HFF-Myc (cell line): ENCODE measurements around the gene ZFR.
"Not testable (repeated sequence)": the region's sequence is repeated elsewhere in the genome, so short reads cannot be mapped to it uniquely, and the experiment has no call there.

Source experiments
- DNase-seq: peaks from one replicate; pipeline ENCODE4 v3.0.0-alpha.2; 2011; ENCODE audit warnings: low read depth; ENCODE audit errors: extremely low read depth
- H3K4me3 ChIP-seq: replicated peaks from 2 replicates; pipeline ENCODE4 v1.5.1; 2011; ENCODE audit warnings: low read depth, mild to moderate bottlenecking, control low read depth, low read length
- CTCF ChIP-seq: IDR thresholded peaks from 2 replicates; pipeline ENCODE4 v1.5.1; 2012; ENCODE audit warnings: mild to moderate bottlenecking, low read depth, low read length, control low read depth; ENCODE audit errors: missing control alignments

ZFR gene

DNA sequence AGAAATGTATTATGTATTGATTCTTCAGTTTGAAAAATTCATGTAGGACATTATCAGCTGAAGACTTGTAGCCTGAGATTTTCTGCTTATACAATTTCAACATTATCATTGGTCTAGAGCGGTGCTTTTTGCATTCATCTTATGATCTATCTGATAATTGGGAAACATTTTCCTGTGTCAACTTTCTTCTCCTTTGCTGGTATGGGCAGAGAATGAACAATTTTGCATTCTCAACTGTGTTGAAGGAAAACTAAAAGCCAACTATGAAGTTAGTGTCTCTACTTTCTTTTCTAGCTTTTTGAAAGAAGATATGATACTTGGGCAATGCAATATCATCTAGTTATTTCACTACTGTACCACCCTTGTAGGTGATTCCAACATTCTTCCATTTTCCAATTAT, 10.3 kb downstream of the ZFR start:
- H3K4me3 ChIP-seq, result no peak overlapping the region
- no peak for DNase-seq
- TF ChIP-seq CTCF, result no peak

DNA sequence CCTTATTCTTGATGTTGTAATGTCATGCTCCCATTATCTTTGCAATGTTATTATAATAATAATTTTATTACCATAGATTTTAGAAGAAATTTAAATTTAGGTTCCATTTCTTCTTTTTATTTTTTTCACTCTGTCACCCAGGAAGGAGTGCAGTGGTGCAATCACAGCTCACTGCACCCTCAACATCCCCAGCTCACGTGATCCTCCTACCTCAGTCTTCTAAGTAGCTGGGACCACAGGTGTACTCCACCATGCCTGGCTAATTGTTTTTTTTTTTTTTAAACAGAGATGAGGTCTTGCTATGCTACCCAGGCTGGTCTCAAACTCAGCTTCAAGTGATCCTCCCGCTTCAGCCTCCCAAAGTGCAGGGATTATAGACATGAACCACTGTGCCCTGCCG, 11.9 kb downstream of the ZFR start:
- TF ChIP-seq CTCF, result no peak
- H3K4me3 ChIP-seq, result no peak overlapping the region
- no peak for DNase-seq

- H3K4me3 ChIP-seq, DNase-seq: not testable (repeated sequence)
Measured at GRCh38 chr5:32430825-32431224, 13.7 kb downstream of the ZFR start.

DNA sequence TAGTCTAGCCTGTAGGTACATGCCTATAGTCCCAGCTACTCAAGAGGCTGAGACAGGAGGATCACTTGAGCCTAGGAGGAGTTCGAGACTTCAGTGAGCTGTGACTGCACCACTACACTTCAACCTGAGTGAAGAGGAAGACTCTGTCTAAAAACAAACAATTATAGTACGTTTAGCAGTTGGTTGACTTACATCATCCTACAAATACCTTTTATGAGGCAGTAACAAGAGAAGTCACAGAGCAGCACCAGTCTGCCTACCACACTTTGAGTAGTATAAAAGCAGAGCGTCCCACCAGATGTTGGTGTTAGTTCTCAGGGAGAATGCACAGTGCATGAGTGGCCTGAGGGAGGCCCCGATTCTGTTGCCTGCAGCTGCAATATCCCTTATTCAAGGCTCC, 16.1 kb downstream of the ZFR start:
- H3K4me3 ChIP-seq, result no peak overlapping the region
- no peak for DNase-seq
- TF ChIP-seq CTCF, result no peak

DNA sequence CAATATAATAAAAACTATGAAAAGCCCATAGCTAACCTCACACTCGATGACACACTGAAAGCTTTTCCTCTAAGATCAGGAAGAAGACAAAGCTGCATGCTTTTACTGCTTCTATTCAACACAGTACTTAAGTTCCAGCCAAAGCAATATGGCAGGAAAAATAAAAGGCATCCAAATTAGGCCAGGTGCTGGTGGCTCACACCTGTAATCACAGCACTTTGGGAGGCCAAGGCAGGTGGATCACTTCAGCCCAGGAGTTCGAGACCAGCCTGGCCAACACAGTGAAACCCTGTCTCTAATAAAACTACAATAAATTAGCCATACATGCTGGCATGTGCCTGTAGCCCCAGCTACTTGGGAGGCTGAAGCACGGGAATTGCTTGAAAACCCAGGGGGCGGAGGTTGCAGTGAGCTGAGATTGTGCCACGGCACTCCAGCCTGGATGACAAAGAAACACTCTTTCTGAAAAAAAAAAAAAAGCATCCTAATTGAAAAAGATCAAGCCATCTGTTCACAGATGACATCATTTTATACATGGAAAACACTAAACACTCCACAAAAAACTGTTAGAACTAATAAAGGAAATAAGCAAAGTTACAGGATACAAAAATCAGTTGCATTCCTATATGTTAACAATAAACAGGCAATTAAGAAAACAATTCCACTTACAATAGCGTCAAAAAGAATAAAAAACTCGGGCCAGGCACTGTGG, 17.9 kb downstream of the ZFR start:
- no peak overlapping the region for H3K4me3 ChIP-seq
- DNase-seq, result no peak
- no peak for TF ChIP-seq CTCF

GRCh38 chr5:32422697-32423096, 21.8 kb downstream of the ZFR start:
- no peak overlapping the region for H3K4me3 ChIP-seq
- DNase-seq, result no peak
- TF ChIP-seq CTCF, result no peak

DNA sequence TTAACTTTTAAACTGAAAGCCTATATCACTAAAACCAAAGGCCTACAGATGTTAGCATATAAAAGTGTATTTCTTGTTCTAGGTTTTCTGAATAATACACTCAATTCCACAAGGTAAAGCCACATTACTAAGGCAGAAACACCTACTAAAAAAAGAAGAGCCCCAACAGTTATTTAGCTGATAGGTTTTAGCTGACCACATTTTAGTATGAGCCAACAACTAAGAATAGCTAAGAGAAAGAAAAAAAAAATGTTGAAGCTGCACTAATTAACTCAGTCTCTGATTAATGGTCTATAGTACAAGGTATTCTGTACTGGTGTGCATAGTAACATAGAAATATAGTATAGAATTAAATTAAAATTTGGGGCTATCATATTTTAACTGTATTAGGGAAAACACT, 23.5 kb downstream of the ZFR start:
- TF ChIP-seq CTCF, result no peak
- no peak overlapping the region for H3K4me3 ChIP-seq
- no peak for DNase-seq
